ENCODE results near the gene NOL6. TPM values are rescaled to one million over a fixed set of nuclear protein-coding genes. Genes with fewer than 3 reads are reported as not detected.
A peak's percentile ranks its signal among the peaks of the same experiment; 100 is the strongest.

Gene NOL6
- total and polyA plus RNA-seq, 3 experiments from 2014 or later: 19.8 to 93.0 (median 90.8) TPM

- H3K36me3 ChIP-seq (ENCODE audit: insufficient read depth, low read length): peaks cover 76% of the 10 kb centered on the region
- no peaks in the 10 kb centered on the region for H3K9me3 ChIP-seq (ENCODE audit: low read length)
- no peaks in the 10 kb centered on the region for H3K27me3 Mint-ChIP-seq
- H3K4me1 ChIP-seq (ENCODE audit: insufficient read depth, low read length): peaks cover 18% of the 10 kb centered on the region
- H3K4me3 ChIP-seq (ENCODE audit: low read length): no peak overlapping the region
- ChIA-PET POLR2A (no interaction called here), CTCF (interaction anchor here (1.4 to 14.2 kb wide), 3 partner anchors 20 to 66 kb away, joined by 4 to 202 read pairs (median 105); partner anchors contain the start of gene AQP3)
- H3K4me3 Mint-ChIP-seq: no peak overlapping the region
- H3K27me3 ChIP-seq (ENCODE audit: insufficient read depth, low read length, poor library complexity, severe bottlenecking): no peaks in the 10 kb centered on the region
- no peak overlapping the region for H3K27ac ChIP-seq (ENCODE audit: low read depth, low read length)
- H3K36me3 Mint-ChIP-seq: peaks cover 9 to 84% (median 17%) of the 10 kb centered on the region in 3 donors
- DNase-seq: no peak
- no peaks in the 10 kb centered on the region for H3K9me3 Mint-ChIP-seq
- H3K4me1 Mint-ChIP-seq: peaks cover 21 to 27% (median 25%) of the 10 kb centered on the region in 3 donors
- peak overlapping the region in 3 of 8 donors; percentile 11 to 66 (median 64) for H3K27ac Mint-ChIP-seq
Measured at GRCh38 chr9:33468797-33469621, 4.7 kb downstream of the NOL6 start.

GRCh38 chr9:33468215-33468730 is 5.5 kb downstream of the NOL6 start:
- H3K9me3 ChIP-seq (ENCODE audit: low read length): no peaks in the 10 kb centered on the region
- H3K27ac Mint-ChIP-seq: peak overlapping the region in 2 of 8 donors; percentile 38 to 87
- H3K27ac ChIP-seq (ENCODE audit: low read depth, low read length): no peak overlapping the region
- H3K9me3 Mint-ChIP-seq: no peaks in the 10 kb centered on the region
- DNase-seq: no peak
- POLR2A ChIA-PET: no interaction called here
- H3K4me1 ChIP-seq (ENCODE audit: insufficient read depth, low read length): peaks cover 17% of the 10 kb centered on the region
- H3K27me3 Mint-ChIP-seq: no peaks in the 10 kb centered on the region
- H3K4me1 Mint-ChIP-seq: peaks cover 14 to 21% (median 19%) of the 10 kb centered on the region in 3 donors
- no peak overlapping the region for H3K4me3 ChIP-seq (ENCODE audit: low read length)
- H3K27me3 ChIP-seq (ENCODE audit: insufficient read depth, low read length, poor library complexity, severe bottlenecking): no peaks in the 10 kb centered on the region
- H3K4me3 Mint-ChIP-seq: no peak overlapping the region
- peaks cover 9 to 85% (median 15%) of the 10 kb centered on the region in 3 donors for H3K36me3 Mint-ChIP-seq
- CTCF ChIA-PET: interaction anchor here (2.6 to 14.2 kb wide), 6 partner anchors 9 to 94 kb away, joined by 15 to 202 read pairs (median 63); partner anchors contain the start of genes AQP3 and AQP7
- peaks cover 84% of the 10 kb centered on the region for H3K36me3 ChIP-seq (ENCODE audit: insufficient read depth, low read length)

DNA sequence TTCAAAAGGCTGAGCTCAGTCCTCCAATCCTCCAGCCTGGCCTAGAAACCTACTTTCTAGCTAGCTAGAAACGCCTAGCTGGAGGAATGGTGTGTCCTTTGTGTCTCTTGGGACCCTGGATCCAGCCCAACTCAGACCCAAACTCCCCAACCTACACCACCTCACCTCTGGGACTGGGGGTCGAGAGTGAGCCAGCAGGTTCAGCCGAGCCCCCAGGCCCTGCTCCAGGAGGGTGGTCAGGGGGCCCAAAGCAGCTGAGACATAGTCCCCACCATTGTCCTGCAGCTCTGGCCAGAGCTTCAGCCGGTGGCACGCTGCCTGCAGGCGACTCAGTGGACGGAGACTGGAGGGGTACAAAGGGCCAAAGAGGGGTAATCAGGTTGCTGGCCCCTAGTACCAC is 6.2 kb downstream of the NOL6 start:
- Mint-ChIP-seq H3K9me3 (no peaks in the 10 kb centered on the region), H3K27me3 (no peaks in the 10 kb centered on the region), H3K27ac (peak overlapping the region in 2 of 8 donors; percentile 54 to 56), H3K4me3 (no peak overlapping the region), H3K36me3 (peaks cover 9 to 91% (median 15%) of the 10 kb centered on the region in 3 donors), H3K4me1 (peaks cover 8 to 14% (median 13%) of the 10 kb centered on the region in 3 donors)
- Histone ChIP-seq H3K9me3 (ENCODE audit: low read length) (no peaks in the 10 kb centered on the region), H3K4me1 (ENCODE audit: insufficient read depth, low read length) (peaks cover 10% of the 10 kb centered on the region), H3K36me3 (ENCODE audit: insufficient read depth, low read length) (peaks cover 88% of the 10 kb centered on the region), H3K27ac (ENCODE audit: low read depth, low read length) (no peak overlapping the region), H3K27me3 (ENCODE audit: insufficient read depth, low read length, poor library complexity, severe bottlenecking) (no peaks in the 10 kb centered on the region), H3K4me3 (ENCODE audit: low read length) (no peak overlapping the region)
- ChIA-PET CTCF (interaction anchor here (1.6 to 14.2 kb wide), 11 partner anchors 10 to 93 kb away, joined by 4 to 202 read pairs (median 15); partner anchors contain the start of genes AQP3 and AQP7), POLR2A (interaction anchor here (0.6 to 2.0 kb wide), 3 partner anchors 13 to 20 kb away, joined by 3 to 8 read pairs (median 5); partner anchors contain the start of gene AQP3)
- DNase-seq: no peak

DNA sequence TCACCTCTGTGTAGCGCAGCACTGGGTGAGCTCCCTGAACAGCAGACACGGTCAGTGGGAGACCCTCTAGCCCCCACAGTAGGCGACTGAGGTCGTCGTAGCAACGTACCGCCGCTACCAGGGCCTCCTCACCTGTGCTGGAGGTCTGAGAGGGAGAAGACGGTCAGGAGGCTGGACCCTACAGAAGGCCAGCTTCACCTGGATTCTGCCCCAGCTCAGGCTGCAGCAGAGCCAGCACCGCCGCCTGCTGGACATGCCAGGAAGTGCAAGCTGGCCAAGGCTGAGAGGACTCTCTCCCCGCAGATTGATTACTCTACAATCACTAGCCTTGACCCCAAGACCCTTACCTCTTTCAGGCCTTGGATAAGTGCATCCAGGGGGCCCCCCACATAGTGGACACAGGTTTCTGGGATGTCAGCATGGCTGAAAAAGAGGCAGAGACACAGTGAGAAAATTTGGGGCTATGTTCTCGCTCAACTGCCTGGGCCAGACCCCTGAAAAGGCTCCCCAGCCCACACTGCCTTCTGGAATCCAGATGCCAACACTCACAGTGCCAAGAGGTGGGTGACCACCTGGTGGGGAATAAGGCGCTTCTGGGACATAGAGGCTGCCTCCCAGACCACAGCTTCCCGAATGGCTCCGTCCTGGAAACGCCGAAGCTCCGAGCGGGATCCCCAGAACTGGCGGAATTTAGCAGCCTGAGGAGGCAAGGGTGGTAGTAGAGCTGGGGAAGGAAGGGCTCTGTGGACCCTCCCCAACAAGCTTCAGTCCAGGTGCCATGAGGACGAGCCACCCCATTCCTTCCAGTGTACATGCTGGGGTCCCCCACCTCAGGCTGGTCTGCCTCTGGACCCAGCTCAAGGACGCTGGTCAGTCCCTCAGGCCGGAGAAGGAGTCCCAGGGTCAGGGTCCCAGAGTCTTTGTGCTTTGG is 6.9 kb downstream of the NOL6 start:
- ChIA-PET POLR2A (interaction anchor here (0.6 to 2.0 kb wide), 6 partner anchors 13 to 63 kb away, joined by 3 to 8 read pairs (median 4); partner anchors contain the start of gene AQP3), CTCF (interaction anchor here (0.8 to 14.2 kb wide), 20 partner anchors 9 to 180 kb away, joined by 3 to 202 read pairs (median 6); partner anchors contain the start of genes AQP3 and AQP7)
- peak overlapping the region in 3 of 8 donors; percentile 12 to 68 (median 36) for H3K27ac Mint-ChIP-seq
- peak overlapping the region in 1 of 7 donors; percentile 42 for H3K4me3 Mint-ChIP-seq
- DNase-seq: peak; percentile 57 to 78 (median 66)
- no peak overlapping the region for H3K27ac ChIP-seq (ENCODE audit: low read depth, low read length)
- H3K4me3 ChIP-seq (ENCODE audit: low read length): no peak overlapping the region
- H3K4me1 ChIP-seq (ENCODE audit: insufficient read depth, low read length): peaks cover 3% of the 10 kb centered on the region
- no peaks in the 10 kb centered on the region for H3K9me3 Mint-ChIP-seq
- peaks cover 9 to 94% (median 15%) of the 10 kb centered on the region in 3 donors for H3K36me3 Mint-ChIP-seq
- H3K27me3 Mint-ChIP-seq: no peaks in the 10 kb centered on the region
- H3K36me3 ChIP-seq (ENCODE audit: insufficient read depth, low read length): peaks cover 90% of the 10 kb centered on the region
- H3K4me1 Mint-ChIP-seq: peaks cover 5 to 7% (median 6%) of the 10 kb centered on the region in 3 donors
- no peaks in the 10 kb centered on the region for H3K27me3 ChIP-seq (ENCODE audit: insufficient read depth, low read length, poor library complexity, severe bottlenecking)
- H3K9me3 ChIP-seq (ENCODE audit: low read length): no peaks in the 10 kb centered on the region

DNA sequence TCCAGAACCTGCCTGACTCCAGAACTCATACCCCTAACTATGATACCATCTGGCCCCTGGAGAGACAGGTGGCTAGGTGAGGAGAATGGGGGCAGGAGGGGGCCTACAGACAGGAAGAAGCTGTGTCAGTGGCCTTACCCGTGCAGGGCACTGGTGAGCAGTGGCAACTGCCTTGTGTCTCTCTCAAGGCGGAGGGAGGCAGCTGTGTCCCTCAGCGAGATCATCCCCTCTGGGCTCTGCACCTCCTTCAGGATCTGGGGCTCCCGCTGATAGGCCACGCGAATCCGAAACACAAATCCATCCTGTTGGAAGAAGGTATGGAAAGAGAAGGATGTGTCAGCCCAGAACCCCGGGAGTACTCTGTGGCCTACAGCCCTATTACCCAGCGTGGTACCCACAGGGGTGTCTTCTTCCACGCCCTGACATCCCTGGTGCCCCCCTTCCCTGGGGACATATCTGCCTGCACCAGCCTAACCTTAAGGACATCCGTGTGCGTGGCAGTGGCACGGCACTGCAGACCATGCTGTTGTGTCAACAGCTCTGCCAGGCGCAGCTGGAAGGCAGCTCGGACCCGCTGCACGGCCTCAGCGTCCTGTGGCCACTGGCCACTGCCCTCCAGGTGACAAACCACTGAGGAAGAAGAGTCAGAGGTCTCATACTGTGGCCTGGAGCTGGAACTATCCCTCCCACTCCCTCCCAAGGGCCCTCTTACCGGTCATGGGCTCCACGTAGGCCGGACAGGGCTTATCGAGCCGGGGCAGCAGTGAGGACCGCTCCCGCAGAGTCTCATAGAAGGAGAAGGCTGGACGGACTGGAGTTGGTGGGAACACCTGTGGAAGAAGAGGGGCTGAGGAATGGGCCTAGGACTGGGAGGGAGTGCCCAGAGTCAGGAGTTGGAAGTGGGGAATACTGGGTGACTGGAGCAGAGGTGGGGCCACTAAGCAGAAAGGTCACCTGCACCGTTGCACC is 7.8 kb downstream of the NOL6 start:
- peak in 1 of 5 donors; percentile 45 for DNase-seq
- CTCF ChIA-PET: interaction anchor here (0.8 to 14.2 kb wide), 20 partner anchors 8 to 179 kb away, joined by 3 to 202 read pairs (median 6); partner anchors contain the start of genes AQP3 and AQP7
- H3K36me3 ChIP-seq (ENCODE audit: insufficient read depth, low read length): peaks cover 82% of the 10 kb centered on the region
- H3K4me1 Mint-ChIP-seq: no peaks in the 10 kb centered on the region
- no peaks in the 10 kb centered on the region for H3K9me3 ChIP-seq (ENCODE audit: low read length)
- H3K4me1 ChIP-seq (ENCODE audit: insufficient read depth, low read length): no peaks in the 10 kb centered on the region
- no peak overlapping the region for H3K27ac ChIP-seq (ENCODE audit: low read depth, low read length)
- H3K4me3 ChIP-seq (ENCODE audit: low read length): no peak overlapping the region
- H3K9me3 Mint-ChIP-seq: no peaks in the 10 kb centered on the region
- peaks cover 3 to 93% (median 10%) of the 10 kb centered on the region in 3 donors for H3K36me3 Mint-ChIP-seq
- POLR2A ChIA-PET: interaction anchor here (1.0 to 2.0 kb wide), 5 partner anchors 8 to 63 kb away, joined by 3 to 11 read pairs (median 4); partner anchors contain the start of genes AQP3 and NOL6
- H3K27ac Mint-ChIP-seq: peak overlapping the region in 4 of 8 donors; percentile 36 to 85 (median 55)
- H3K27me3 ChIP-seq (ENCODE audit: insufficient read depth, low read length, poor library complexity, severe bottlenecking): no peaks in the 10 kb centered on the region
- no peaks in the 10 kb centered on the region for H3K27me3 Mint-ChIP-seq
- H3K4me3 Mint-ChIP-seq: peak overlapping the region in 1 of 7 donors; percentile 42

- Mint-ChIP-seq H3K9me3 (no peaks in the 10 kb centered on the region), H3K27ac (peak overlapping the region in 1 of 8 donors; percentile 2), H3K36me3 (peaks cover under 1 to 89% (median 8%) of the 10 kb centered on the region in 3 donors), H3K27me3 (no peaks in the 10 kb centered on the region), H3K4me3 (no peak overlapping the region), H3K4me1 (peaks cover 0 to 3% (median 0%) of the 10 kb centered on the region in 3 donors)
- Histone ChIP-seq H3K27ac (ENCODE audit: low read depth, low read length) (no peak overlapping the region), H3K9me3 (ENCODE audit: low read length) (no peaks in the 10 kb centered on the region), H3K4me1 (ENCODE audit: insufficient read depth, low read length) (no peaks in the 10 kb centered on the region), H3K36me3 (ENCODE audit: insufficient read depth, low read length) (peaks cover 81% of the 10 kb centered on the region), H3K27me3 (ENCODE audit: insufficient read depth, low read length, poor library complexity, severe bottlenecking) (no peaks in the 10 kb centered on the region), H3K4me3 (ENCODE audit: low read length) (no peak overlapping the region)
- ChIA-PET CTCF (interaction anchor here (1.3 to 14.2 kb wide), 8 partner anchors 8 to 91 kb away, joined by 4 to 202 read pairs (median 43); partner anchors contain the start of genes AQP3, AQP7 and NOL6), POLR2A (interaction anchor here (1.2 to 1.8 kb wide), 3 partner anchors 9 to 13 kb away, joined by 3 to 11 read pairs (median 4); partner anchors contain the start of gene NOL6)
- DNase-seq: peak in 1 of 5 donors; percentile 36
Measured at GRCh38 chr9:33465096-33465495, 8.6 kb downstream of the NOL6 start.
